ENCODE results near the gene ZNF407. TPM values are rescaled to one million over a fixed set of nuclear protein-coding genes. Genes with fewer than 3 reads are reported as not detected.

Gene ZNF407
- total and polyA plus RNA-seq, 12 donors: 2.5 to 20.2 (median 8.4) TPM

- Histone ChIP-seq H3K9me3 (replicated peaks in 1 of 3) (no peaks in the 10 kb centered on the region), H3K4me1 (replicated peaks in 1 of 2) (no peaks in the 10 kb centered on the region), H3K27me3 (no peaks in the 10 kb centered on the region), H3K4me3 (no peak overlapping the region), H3K27ac (no peak overlapping the region), H3K36me3 (replicated peaks in 1 of 2) (no peaks in the 10 kb centered on the region)
- no peak for DNase-seq
- WGBS, 4 donors: 97 to 98% (median 98%) methylated on average over 4 of the region's 4 CpGs
- intact Hi-C loops (cut with DNase I): no loop called here
- TF ChIP-seq CTCF (IDR thresholded peaks at IDR 0.05) (no peak), POLR2A (IDR thresholded peaks at IDR 0.05) (no peak)
These were observed 350.2 kb downstream of the ZNF407 start for GRCh38 chr18:74947875-74948274.

GRCh38 chr18:74949611-74950010 is 351.9 kb downstream of the ZNF407 start:
- Histone ChIP-seq H3K4me3 (no peak overlapping the region), H3K36me3 (replicated peaks in 1 of 2) (no peaks in the 10 kb centered on the region), H3K9me3 (replicated peaks in 1 of 3) (no peaks in the 10 kb centered on the region), H3K27me3 (no peaks in the 10 kb centered on the region), H3K4me1 (replicated peaks in 1 of 2) (no peaks in the 10 kb centered on the region), H3K27ac (no peak overlapping the region)
- no peak for TF ChIP-seq CTCF (IDR thresholded peaks at IDR 0.05)
- TF ChIP-seq POLR2A (IDR thresholded peaks at IDR 0.05): no peak
- no peak for DNase-seq
- intact Hi-C loops (cut with DNase I): no loop called here
- WGBS, 4 donors: 75 to 83% (median 81%) methylated on average over 1 of the region's 1 CpG

GRCh38 chr18:74950479-74950878 is 352.8 kb downstream of the ZNF407 start:
- intact Hi-C loops (cut with DNase I): no loop called here
- H3K4me3 ChIP-seq: no peak overlapping the region
- DNase-seq: no peak
- H3K4me1 ChIP-seq (replicated peaks in 1 of 2): no peaks in the 10 kb centered on the region
- WGBS, 4 donors: 61 to 80% (median 75%) methylated on average over 4 of the region's 4 CpGs
- no peak for TF ChIP-seq CTCF (IDR thresholded peaks at IDR 0.05)
- TF ChIP-seq POLR2A (IDR thresholded peaks at IDR 0.05): no peak
- no peak overlapping the region for H3K27ac ChIP-seq
- H3K27me3 ChIP-seq: no peaks in the 10 kb centered on the region
- no peaks in the 10 kb centered on the region for H3K9me3 ChIP-seq (replicated peaks in 1 of 3)
- no peaks in the 10 kb centered on the region for H3K36me3 ChIP-seq (replicated peaks in 1 of 2)

- intact Hi-C loops (cut with DNase I): no loop called here
- H3K27ac ChIP-seq: no peak overlapping the region
- H3K4me3 ChIP-seq: no peak overlapping the region
- H3K9me3 ChIP-seq (replicated peaks in 1 of 3): no peaks in the 10 kb centered on the region
- WGBS, 4 donors: 69 to 80% (median 71%) methylated on average over 4 of the region's 4 CpGs
- no peaks in the 10 kb centered on the region for H3K36me3 ChIP-seq (replicated peaks in 1 of 2)
- TF ChIP-seq CTCF (IDR thresholded peaks at IDR 0.05) (no peak), POLR2A (IDR thresholded peaks at IDR 0.05) (no peak)
- H3K4me1 ChIP-seq (replicated peaks in 1 of 2): no peaks in the 10 kb centered on the region
- H3K27me3 ChIP-seq: no peaks in the 10 kb centered on the region
- peak in 5 of 7 donors; percentile 16 to 63 (median 25) for DNase-seq
These were observed 353.6 kb downstream of the ZNF407 start for GRCh38 chr18:74951165-74951760.

Data from adrenal gland (tissue), 12 donors.